ENCODE data around the gene CHERP.

The CHERP gene

DNA sequence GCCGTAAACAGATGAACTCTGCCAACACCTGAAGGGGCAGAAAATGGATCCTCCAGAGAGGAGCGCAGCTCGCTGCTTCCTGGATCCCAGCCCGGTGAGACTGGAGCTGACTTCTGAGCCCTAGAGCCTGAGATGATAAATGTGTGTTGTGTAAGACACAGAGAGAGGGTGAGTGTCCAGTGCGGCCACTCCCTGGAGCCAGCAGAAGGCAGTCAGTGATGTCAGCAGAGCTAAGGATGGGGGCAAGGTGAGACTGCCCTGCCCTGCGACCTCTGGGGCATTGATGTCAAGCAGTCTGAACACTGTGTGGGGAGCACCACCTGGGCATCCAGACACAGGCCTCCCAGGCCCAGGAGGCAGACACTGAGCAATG is 39.7 kb upstream of the CHERP start:
- TF ChIP-seq, protein P1, sequence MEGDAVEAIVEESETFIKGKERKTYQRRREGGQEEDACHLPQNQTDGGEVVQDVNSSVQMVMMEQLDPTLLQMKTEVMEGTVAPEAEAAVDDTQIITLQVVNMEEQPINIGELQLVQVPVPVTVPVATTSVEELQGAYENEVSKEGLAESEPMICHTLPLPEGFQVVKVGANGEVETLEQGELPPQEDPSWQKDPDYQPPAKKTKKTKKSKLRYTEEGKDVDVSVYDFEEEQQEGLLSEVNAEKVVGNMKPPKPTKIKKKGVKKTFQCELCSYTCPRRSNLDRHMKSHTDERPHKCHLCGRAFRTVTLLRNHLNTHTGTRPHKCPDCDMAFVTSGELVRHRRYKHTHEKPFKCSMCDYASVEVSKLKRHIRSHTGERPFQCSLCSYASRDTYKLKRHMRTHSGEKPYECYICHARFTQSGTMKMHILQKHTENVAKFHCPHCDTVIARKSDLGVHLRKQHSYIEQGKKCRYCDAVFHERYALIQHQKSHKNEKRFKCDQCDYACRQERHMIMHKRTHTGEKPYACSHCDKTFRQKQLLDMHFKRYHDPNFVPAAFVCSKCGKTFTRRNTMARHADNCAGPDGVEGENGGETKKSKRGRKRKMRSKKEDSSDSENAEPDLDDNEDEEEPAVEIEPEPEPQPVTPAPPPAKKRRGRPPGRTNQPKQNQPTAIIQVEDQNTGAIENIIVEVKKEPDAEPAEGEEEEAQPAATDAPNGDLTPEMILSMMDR (IDR thresholded peaks at IDR 0.05; ENCODE audit: extremely low read depth, missing control alignments): no peak
- DNase-seq (ENCODE audit: low spot score): no peak

DNA sequence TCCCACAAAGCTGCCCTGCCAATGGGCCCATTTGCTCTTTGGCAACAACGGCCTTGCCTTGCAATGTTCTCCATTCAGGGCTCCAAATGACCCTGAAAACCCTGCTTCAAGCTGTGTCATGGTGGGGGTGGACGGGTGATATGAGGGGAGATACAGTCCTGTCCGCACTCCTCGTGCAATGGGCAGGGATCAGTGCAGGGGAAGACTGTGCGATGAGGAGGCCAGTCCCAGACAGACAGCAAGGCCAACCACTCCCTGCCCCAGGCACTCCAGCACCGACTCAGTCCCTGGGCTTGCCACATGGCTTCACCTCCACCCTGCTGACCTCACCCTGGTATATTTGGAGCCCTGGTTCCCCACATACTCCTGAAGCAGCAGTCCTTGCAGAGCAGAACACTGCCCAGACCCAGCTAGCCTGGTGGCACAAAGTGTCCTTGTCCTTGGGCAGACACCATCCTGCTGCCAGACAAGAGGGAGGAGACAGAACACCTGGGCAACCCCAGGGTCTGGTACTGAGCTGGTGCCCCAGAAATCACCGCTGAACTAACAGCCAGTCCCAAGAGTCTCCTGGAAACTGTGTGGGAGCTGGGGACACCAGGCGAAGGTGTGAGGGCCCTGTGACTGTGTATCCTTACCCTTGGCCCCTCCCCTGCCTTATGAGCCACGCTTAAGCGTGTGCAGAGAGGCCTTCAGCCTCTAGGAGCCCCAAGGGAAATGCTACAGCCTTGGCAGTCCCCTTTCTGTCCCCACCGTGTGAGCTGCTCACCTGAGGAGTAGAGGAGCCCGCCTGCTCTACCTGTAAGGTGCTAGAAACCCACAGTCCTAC is 39.1 kb upstream of the CHERP start:
- DNase-seq (ENCODE audit: low spot score): no peak
- TF ChIP-seq, protein P1 (IDR thresholded peaks at IDR 0.05; ENCODE audit: extremely low read depth, missing control alignments): no peak

DNA sequence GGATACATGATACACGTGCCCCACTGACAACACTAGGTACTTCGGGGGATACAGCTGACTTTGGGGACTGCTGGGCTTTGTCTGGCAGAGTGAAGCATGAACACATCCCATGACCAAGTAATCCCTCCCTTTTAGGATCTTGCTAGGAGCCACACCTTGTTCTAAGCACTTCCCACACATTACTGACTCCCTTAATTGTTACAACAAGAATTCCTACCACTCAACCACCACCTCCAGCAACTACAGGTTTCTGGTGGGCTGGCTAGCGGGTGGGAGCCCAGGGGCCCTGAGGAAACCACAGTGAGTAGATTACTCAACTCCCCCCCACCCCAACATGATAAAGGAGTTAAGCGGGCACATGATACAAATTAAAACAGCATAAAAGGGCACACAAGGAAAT is 37.1 kb upstream of the CHERP start:
- TF ChIP-seq, protein P1 (IDR thresholded peaks at IDR 0.05; ENCODE audit: extremely low read depth, missing control alignments): no peak
- DNase-seq (ENCODE audit: low spot score): no peak

DNA sequence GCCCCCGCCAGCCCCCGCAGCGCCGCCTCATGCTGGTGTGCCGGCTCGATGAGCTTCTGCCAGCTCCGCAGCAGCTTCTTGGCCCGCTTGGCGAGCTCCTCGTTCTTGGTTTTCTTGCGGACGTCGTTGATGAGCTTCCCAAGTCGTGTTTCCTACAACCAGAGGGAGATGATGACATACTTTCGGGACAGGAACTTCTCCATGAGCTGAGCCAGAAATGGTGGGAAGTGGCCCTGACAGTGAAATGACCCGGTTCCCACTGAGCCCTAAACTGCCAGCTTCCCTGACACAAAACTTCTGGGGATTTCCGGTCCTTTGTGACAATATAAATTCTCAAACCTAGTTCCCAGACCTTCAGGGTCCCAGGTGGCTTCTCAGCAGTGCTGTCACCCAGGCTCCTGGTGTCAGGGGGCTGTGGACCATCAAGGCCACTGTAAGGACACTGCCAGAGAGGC is 35.3 kb upstream of the CHERP start:
- DNase-seq (ENCODE audit: low spot score): no peak
- TF ChIP-seq, protein P1 (IDR thresholded peaks at IDR 0.05; ENCODE audit: extremely low read depth, missing control alignments): no peak

DNA sequence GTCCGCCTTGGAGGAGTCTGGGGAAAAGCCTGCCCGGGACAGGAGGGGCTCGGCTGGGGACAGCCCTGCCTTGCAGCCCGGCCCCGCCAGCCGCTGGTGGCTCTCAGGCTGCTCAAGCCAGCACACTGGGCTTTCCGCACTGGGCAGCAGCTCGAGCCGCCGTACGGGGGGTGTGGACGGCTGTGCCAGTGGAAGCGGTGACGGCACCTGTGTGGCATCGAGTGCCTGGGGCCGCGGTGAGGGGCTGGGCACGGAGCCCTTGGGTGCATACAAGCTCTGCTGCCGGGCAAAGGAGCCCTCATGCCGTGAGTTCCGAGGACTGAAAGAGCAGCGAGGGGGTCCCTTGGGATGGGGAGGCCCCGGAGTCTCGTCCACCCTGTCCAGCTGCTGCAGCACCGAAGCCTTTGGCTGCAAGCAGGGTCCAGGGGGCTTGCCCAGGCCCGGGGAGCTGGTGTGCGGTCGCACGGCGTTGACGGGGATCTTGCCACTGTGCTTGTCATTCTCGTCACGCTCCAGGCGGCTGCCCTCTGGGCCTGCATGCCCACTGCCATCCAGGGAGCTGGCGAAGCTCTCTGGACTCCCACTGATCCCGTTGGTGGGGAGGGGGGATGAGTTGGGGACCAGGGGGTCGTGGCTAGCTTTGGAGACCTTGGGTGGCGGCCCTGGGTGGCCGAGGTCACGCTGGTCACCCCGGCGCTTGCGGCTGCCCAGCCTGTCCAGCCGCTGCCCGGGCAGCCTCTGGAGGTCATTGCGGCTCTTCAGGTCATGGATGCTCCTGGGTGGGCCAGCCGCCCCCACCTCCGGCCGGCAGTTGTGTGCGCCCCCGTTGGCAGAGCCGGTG is 34.7 kb upstream of the CHERP start:
- TF ChIP-seq, protein P1 (IDR thresholded peaks at IDR 0.05; ENCODE audit: extremely low read depth, missing control alignments): no peak
- no peak for DNase-seq (ENCODE audit: low spot score)

DNA sequence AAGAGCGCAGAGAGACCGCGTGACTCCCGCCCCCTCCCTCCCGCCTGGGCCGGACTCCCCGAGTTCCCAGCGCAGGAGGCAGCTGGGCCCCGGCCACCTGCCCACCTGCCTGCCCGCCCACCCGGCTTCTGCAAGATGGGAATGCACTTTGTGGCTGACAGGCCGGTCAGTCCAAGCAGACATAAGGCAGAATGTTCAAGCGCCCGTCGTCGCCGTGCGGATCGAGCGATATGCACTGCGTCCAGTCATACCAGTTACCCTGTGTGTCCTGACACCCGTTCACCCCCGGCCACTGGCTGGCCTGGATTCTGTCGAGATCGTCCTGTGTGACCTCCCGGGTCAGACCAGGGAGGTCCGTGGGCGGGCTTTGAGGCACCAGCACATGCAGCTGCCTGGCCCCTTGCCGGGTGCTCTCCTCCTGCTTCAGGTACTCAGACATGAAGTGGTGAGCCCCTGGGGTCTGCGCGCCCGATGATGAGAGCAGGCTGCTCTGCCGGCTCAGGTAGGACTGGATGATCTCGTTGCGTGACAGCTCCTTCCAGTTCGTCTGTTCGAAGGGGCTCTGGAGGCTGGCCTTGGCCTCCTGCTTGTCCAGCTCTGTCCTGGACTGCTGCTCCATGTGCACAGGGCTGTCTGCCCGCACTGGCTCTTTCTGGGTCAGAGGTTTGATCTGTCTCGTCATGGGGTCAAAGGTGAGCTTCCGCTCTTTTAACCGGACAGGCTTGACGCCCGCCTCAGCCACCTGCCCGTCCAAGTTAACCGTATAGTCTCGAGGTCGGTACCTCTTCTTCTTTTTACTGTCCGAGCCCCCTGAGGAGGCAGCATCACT is 33.8 kb upstream of the CHERP start:
- no peak for DNase-seq (ENCODE audit: low spot score)

More for the DNA sequence above, 33.8 kb upstream of the CHERP start:
- TF ChIP-seq, protein P1 (IDR thresholded peaks at IDR 0.05; ENCODE audit: extremely low read depth, missing control alignments): no peak
